H9 (cell line): ENCODE results near the gene OLA1. TPM values are rescaled to one million over a fixed set of nuclear protein-coding genes. Genes with fewer than 3 reads are reported as not detected.

Experiments used
- DNase-seq: peaks from one replicate; pipeline ENCODE4 v3.0.0-alpha.2; 2017
- H2AFZ ChIP-seq: one replicate; pipeline ENCODE4 v1.6.1; 2013; ENCODE audit warnings: mild to moderate bottlenecking, low read length, control low read depth, moderate library complexity
- H2AK5ac ChIP-seq: 2 replicates; pipeline ENCODE4 v1.6.1; 2013; ENCODE audit warnings: low read length, control low read depth, mixed read lengths; ENCODE audit not compliant: insufficient read length
- H2BK120ac ChIP-seq: one replicate; pipeline ENCODE4 v1.6.1; 2013; ENCODE audit warnings: low read depth, mild to moderate bottlenecking, low read length, control low read depth, inconsistent platforms; ENCODE audit not compliant: poor library complexity, severe bottlenecking
- H2BK12ac ChIP-seq: 2 replicates; pipeline ENCODE4 v1.6.1; 2013; ENCODE audit warnings: low read length, control low read depth, mixed read lengths, low read depth; ENCODE audit not compliant: insufficient read length
- H2BK15ac ChIP-seq: 2 replicates; pipeline ENCODE4 v1.6.1; 2013; ENCODE audit warnings: low read depth, low read length, control low read depth
- H2BK20ac ChIP-seq: one replicate; pipeline ENCODE4 v1.6.1; 2013; ENCODE audit warnings: low read depth, mild to moderate bottlenecking, low read length, control low read depth, inconsistent platforms; ENCODE audit not compliant: poor library complexity, severe bottlenecking
- H2BK5ac ChIP-seq: 2 replicates; pipeline ENCODE4 v1.6.1; 2013; ENCODE audit warnings: low read length, control low read depth, mixed read lengths; ENCODE audit not compliant: insufficient read length
- H3K14ac ChIP-seq: 2 replicates; pipeline ENCODE4 v1.6.1; 2013; ENCODE audit warnings: low read length, control low read depth; ENCODE audit not compliant: insufficient read depth
- H3K18ac ChIP-seq: 2 replicates; pipeline ENCODE4 v1.6.1; 2013; ENCODE audit warnings: low read depth, mild to moderate bottlenecking, mixed read lengths, low read length, control low read depth; ENCODE audit not compliant: insufficient read length
- H3K23ac ChIP-seq: 2 replicates; pipeline ENCODE4 v1.6.1; 2013; ENCODE audit warnings: low read length, control low read depth, mixed read lengths, low read depth; ENCODE audit not compliant: insufficient read length
- H3K23me2 ChIP-seq: 2 replicates; pipeline ENCODE4 v1.6.1; 2013; ENCODE audit warnings: low read depth, mild to moderate bottlenecking, mixed read lengths, low read length, control low read depth; ENCODE audit not compliant: insufficient read length, poor library complexity, severe bottlenecking
- H3K27ac ChIP-seq: 2 replicates; pipeline ENCODE4 v1.5.1; 2013; ENCODE audit warnings: low read length, control low read depth, mixed read lengths, low read depth; ENCODE audit not compliant: insufficient read length
- H3K27me3 ChIP-seq: 2 replicates; pipeline ENCODE4 v1.6.1; 2013; ENCODE audit warnings: low read length, control low read depth, inconsistent platforms; ENCODE audit not compliant: insufficient read depth
- H3K4ac ChIP-seq: 2 replicates; pipeline ENCODE4 v1.6.1; 2013; ENCODE audit warnings: low read depth, mild to moderate bottlenecking, control low read depth, inconsistent platforms, low read length, moderate library complexity
- H3K4me1 ChIP-seq: 2 replicates; pipeline ENCODE4 v1.6.1; 2013; ENCODE audit warnings: low read length, control low read depth, inconsistent platforms; ENCODE audit not compliant: insufficient read depth
- H3K4me2 ChIP-seq: 2 replicates; pipeline ENCODE4 v1.6.1; 2013; ENCODE audit warnings: low read length, control low read depth, mixed read lengths; ENCODE audit not compliant: insufficient read length, insufficient read depth
- H3K56ac ChIP-seq: 2 replicates; pipeline ENCODE4 v1.6.1; 2013; ENCODE audit warnings: low read depth, mild to moderate bottlenecking, mixed read lengths, low read length, control low read depth; ENCODE audit not compliant: insufficient read length
- H3K79me1 ChIP-seq: 2 replicates; pipeline ENCODE4 v1.6.1; 2013; ENCODE audit warnings: low read depth, mild to moderate bottlenecking, moderate library complexity, low read length, control low read depth, inconsistent platforms; ENCODE audit not compliant: insufficient read depth, poor library complexity, severe bottlenecking
- H3K79me2 ChIP-seq: 2 replicates; pipeline ENCODE4 v1.6.1; 2013; ENCODE audit warnings: low read length, control low read depth, inconsistent platforms; ENCODE audit not compliant: insufficient read depth
- H3K9ac ChIP-seq: 2 replicates; pipeline ENCODE4 v1.6.1; 2013; ENCODE audit warnings: low read length, control low read depth, mixed read lengths; ENCODE audit not compliant: insufficient read length; ENCODE audit errors: extremely low read depth
- H3K9me3 ChIP-seq: one replicate; pipeline ENCODE4 v1.6.1; 2013; ENCODE audit warnings: low read depth, low read length, inconsistent platforms; ENCODE audit not compliant: control insufficient read depth
- H3T11ph ChIP-seq: one replicate; pipeline ENCODE4 v1.6.1; 2013; ENCODE audit warnings: mild to moderate bottlenecking, low read length, control low read depth, inconsistent platforms
- H4K20me1 ChIP-seq: one replicate; pipeline ENCODE4 v1.6.1; 2013; ENCODE audit not compliant: control insufficient read depth, insufficient read length, insufficient read depth
- H4K5ac ChIP-seq: 2 replicates; pipeline ENCODE4 v1.6.1; 2013; ENCODE audit warnings: low read depth, mild to moderate bottlenecking, mixed read lengths, low read length, control low read depth; ENCODE audit not compliant: insufficient read length
- H4K8ac ChIP-seq: replicated peaks from 2 replicates; pipeline ENCODE4 v1.6.1; 2013; ENCODE audit warnings: low read length, control low read depth, mixed read lengths, low read depth; ENCODE audit not compliant: insufficient read length
- H4K91ac ChIP-seq: 2 replicates; pipeline ENCODE4 v1.6.1; 2013; ENCODE audit warnings: low read depth, mild to moderate bottlenecking, moderate library complexity, mixed read lengths, low read length, control low read depth; ENCODE audit not compliant: insufficient read length
- H3K27ac Mint-ChIP-seq, 3 experiments: 2 replicates in 2 of 3; 3 replicates in 1 of 3; pipeline ENCODE4 v1.8.0; 2020 to 2021; ENCODE audit warnings: mixed read lengths in 3 of 3, mild to moderate bottlenecking in 1 of 3, moderate library complexity in 1 of 3
- H3K27me3 Mint-ChIP-seq: 2 replicates; pipeline ENCODE4 v1.8.0; 2021; ENCODE audit warnings: low read depth, mild to moderate bottlenecking, moderate library complexity, mixed read lengths
- H3K36me3 Mint-ChIP-seq, 3 experiments: 2 replicates in 2 of 3; 3 replicates in 1 of 3; pipeline ENCODE4 v1.8.0; 2020 to 2021; ENCODE audit warnings: low read depth in 3 of 3, mixed read lengths in 3 of 3; ENCODE audit not compliant: insufficient read depth in 1 of 3
- H3K4me1 Mint-ChIP-seq, 2 experiments: 2 replicates each; pipeline ENCODE4 v1.8.0; 2020; ENCODE audit warnings: mixed read lengths in 2 of 2
- H3K4me3 Mint-ChIP-seq, 2 experiments: 2 replicates in 1 of 2; 3 replicates in 1 of 2; pipeline ENCODE4 v1.8.0; 2020 to 2021; ENCODE audit warnings: mild to moderate bottlenecking in 2 of 2, mixed read lengths in 2 of 2, moderate library complexity in 1 of 2
- H3K9me3 Mint-ChIP-seq, 2 experiments: 2 replicates in 1 of 2; 3 replicates in 1 of 2; pipeline ENCODE4 v1.8.0; 2020; ENCODE audit warnings: mild to moderate bottlenecking in 2 of 2, mixed read lengths in 2 of 2, moderate library complexity in 1 of 2
- CTCF ChIP-seq: fragments of 200-600 bp; sonication (generic); conservative IDR thresholded peaks from 3 replicates; pipeline ENCODE4 v1.8.0; 2021; ENCODE audit warnings: antibody characterized with exemption, mild to moderate bottlenecking
- WGBS: extraction: QIAGEN DNeasy Blood & Tissue Kit; methylation state at CpG from one replicate; pipeline ENCODE4 v1.1.7; 2013; ENCODE audit warnings: missing lambda C conversion rate, low lambda C conversion rate, mixed read lengths; ENCODE audit not compliant: insufficient read length; ENCODE audit errors: extremely low coverage; 5-methylcytosine and 5-hydroxymethylcytosine counted together
- total RNA-seq: library from RNA; stranded (reverse); gene quantifications from 2 replicates; pipeline ENCODE4 v1.2.1, GENCODE V29; 2021

Gene OLA1
- total RNA-seq, 1 experiment from 2014 or later: 133 TPM

DNA sequence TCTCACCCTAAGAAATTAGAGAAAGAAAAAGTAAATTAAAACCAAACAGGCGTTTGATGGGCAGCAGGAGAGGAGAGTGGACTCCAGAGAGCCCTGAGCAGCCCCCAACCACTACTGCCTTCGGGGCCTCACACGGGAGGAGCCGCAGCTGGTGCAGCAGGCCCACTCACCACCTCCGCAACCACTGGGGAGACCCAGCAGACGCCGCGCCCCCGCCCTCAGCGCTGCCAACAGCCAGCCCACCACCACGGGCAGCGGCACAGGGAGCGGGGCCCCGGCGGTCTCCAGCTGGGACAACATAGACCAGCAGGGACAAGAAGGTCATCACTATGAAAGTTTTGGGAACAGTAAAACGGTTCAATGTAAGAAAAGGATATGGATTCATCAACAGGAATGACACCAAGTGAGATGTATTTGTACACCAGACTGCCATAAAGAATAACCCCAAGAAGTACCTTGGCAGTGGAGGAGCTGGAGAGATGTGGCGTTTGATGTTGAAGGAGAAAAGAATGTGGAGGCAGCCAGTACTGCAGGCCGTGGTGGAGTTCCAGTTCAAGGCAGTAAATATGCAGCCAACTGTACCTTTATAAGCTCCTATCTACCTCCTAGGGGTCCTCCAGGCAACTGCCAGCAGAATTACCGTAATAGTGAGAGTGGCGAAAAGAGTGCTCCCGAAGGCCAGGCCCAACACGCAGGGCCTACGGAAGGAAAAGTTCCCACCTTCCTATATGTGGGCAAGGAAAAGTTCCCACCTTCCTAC, 76.5 kb downstream of the OLA1 start:
- no peaks in the 10 kb centered on the region for H3K27me3 ChIP-seq
- DNase-seq: no peak
- H2AK5ac ChIP-seq: no peak overlapping the region
- no CpG with 5 or more reads among the region's 23 CpGs for WGBS
- H3K27me3 Mint-ChIP-seq: no peaks in the 10 kb centered on the region
- H3K79me1 ChIP-seq: no peaks in the 10 kb centered on the region
- H3K4ac ChIP-seq: no peak overlapping the region
- no peak overlapping the region for H3K56ac ChIP-seq
- peaks cover 25 to 42% (median 36%) of the 10 kb centered on the region in 3 experiments for H3K36me3 Mint-ChIP-seq
- TF ChIP-seq CTCF: no peak
- H2BK5ac ChIP-seq: no peak overlapping the region
- H3K18ac ChIP-seq: no peak overlapping the region
- no peak overlapping the region for H3K9ac ChIP-seq
- no peak overlapping the region for H2BK120ac ChIP-seq
- H3K27ac Mint-ChIP-seq: no peak overlapping the region
- H4K5ac ChIP-seq: no peak overlapping the region
- peaks cover 2 to 5% of the 10 kb centered on the region in 2 experiments for H3K4me1 Mint-ChIP-seq
- no peak overlapping the region for H4K91ac ChIP-seq
- no peaks in the 10 kb centered on the region for H3K23me2 ChIP-seq
- no peak overlapping the region for H3K4me2 ChIP-seq
- no peak overlapping the region for H2BK20ac ChIP-seq
- H3K4me1 ChIP-seq: no peaks in the 10 kb centered on the region
- H4K8ac ChIP-seq: no peak overlapping the region
- H3K14ac ChIP-seq: no peak overlapping the region
- no peak overlapping the region for H3K4me3 Mint-ChIP-seq
- H2BK15ac ChIP-seq: no peak overlapping the region
- H3K79me2 ChIP-seq: no peaks in the 10 kb centered on the region; the same call in 1 of the 2 replicates
- no peak overlapping the region for H2AFZ ChIP-seq
- no peak overlapping the region for H3K23ac ChIP-seq
- no peak overlapping the region for H2BK12ac ChIP-seq
- H3K27ac ChIP-seq: no peak overlapping the region
- H3K9me3 Mint-ChIP-seq: peaks cover 22 to 30% of the 10 kb centered on the region in 2 experiments
- H4K20me1 ChIP-seq: no peaks in the 10 kb centered on the region
- no peak overlapping the region for H3T11ph ChIP-seq
- no peaks in the 10 kb centered on the region for H3K9me3 ChIP-seq
